ENCODE results near the gene SPSB3.

Gene SPSB3

GRCh38 chr16:1782408-1783264 is at the start of gene SPSB3, which contains the start of gene NUBP2:
SPSB3 (minus strand) TSS chr16:1782571; CDS start chr16:1781483, 1,088 bp downstream.
NUBP2 (plus strand) TSS chr16:1782960; CDS start chr16:1783021, 61 bp downstream.
- DNase-seq (ENCODE audit: low read depth) = peak; percentile 98

GRCh38 chr16:1831186-1832075 is 49.1 kb upstream of the SPSB3 start:
- no peak for DNase-seq (ENCODE audit: low read depth)

- DNase-seq (ENCODE audit: low read depth) = no peak
Observed at GRCh38 chr16:1830213-1830612, 47.8 kb upstream of the SPSB3 start.

- DNase-seq (ENCODE audit: low read depth) = no peak
Observed at GRCh38 chr16:1828645-1829410, 46.5 kb upstream of the SPSB3 start.

- peak; percentile 68 for DNase-seq (ENCODE audit: low read depth)
Observed at GRCh38 chr16:1826691-1827573, 44.6 kb upstream of the SPSB3 start, which contains the start of the genes FAHD1 and HAGH. FAHD1 (plus strand) TSS chr16:1827206; CDS start chr16:1827239, 33 bp downstream. HAGH (minus strand) TSS chr16:1826825; CDS start chr16:1826787, 38 bp downstream.

GRCh38 chr16:1825864-1826690 is 43.7 kb upstream of the SPSB3 start:
- no peak for DNase-seq (ENCODE audit: low read depth)

- DNase-seq (ENCODE audit: low read depth) = no peak
Observed at GRCh38 chr16:1825381-1825863, 43.1 kb upstream of the SPSB3 start.

GRCh38 chr16:1823821-1824220 is 41.5 kb upstream of the SPSB3 start:
- DNase-seq (ENCODE audit: low read depth) = no peak

GRCh38 chr16:1822801-1823200 is 40.4 kb upstream of the SPSB3 start:
- DNase-seq (ENCODE audit: low read depth) = no peak

- no peak for DNase-seq (ENCODE audit: low read depth)
Observed at GRCh38 chr16:1821861-1822611, 39.7 kb upstream of the SPSB3 start.

GRCh38 chr16:1820946-1821290 is 38.5 kb upstream of the SPSB3 start:
- DNase-seq (ENCODE audit: low read depth) = no peak

GRCh38 chr16:1820096-1820945 is 38.0 kb upstream of the SPSB3 start:
- no peak for DNase-seq (ENCODE audit: low read depth)

GRCh38 chr16:1819611-1820010 is 37.2 kb upstream of the SPSB3 start:
- no peak for DNase-seq (ENCODE audit: low read depth)

GRCh38 chr16:1818873-1819525 is 36.6 kb upstream of the SPSB3 start:
- no peak for DNase-seq (ENCODE audit: low read depth)

- DNase-seq (ENCODE audit: low read depth) = no peak
Observed at GRCh38 chr16:1818204-1818872, 36.0 kb upstream of the SPSB3 start.

GRCh38 chr16:1817716-1818115 is 35.3 kb upstream of the SPSB3 start:
- no peak for DNase-seq (ENCODE audit: low read depth)

- no peak for DNase-seq (ENCODE audit: low read depth)
Observed at GRCh38 chr16:1817276-1817589, 34.9 kb upstream of the SPSB3 start.

Measured in HS-5 (cell line).